Stimulated activated CD4-positive, alpha-beta T cell treated with anti-CD3 and anti-CD28 coated beads, Interleukin-4, amount 100 ng/mL, for 1 hour (primary cell): ENCODE results near the gene BACH2.
"Not testable (repeated sequence)": the region's sequence is repeated elsewhere in the genome, so short reads cannot be mapped to it uniquely, and the experiment has no call there.

Source experiments
- DNase-seq: peaks from one replicate; pipeline ENCODE4 v3.0.0-alpha.2; 2020

Gene BACH2

GRCh38 chr6:90209527-90209926, 87.1 kb downstream of the BACH2 start:
- no peak for DNase-seq

- DNase-seq = not testable (repeated sequence)
Measured at GRCh38 chr6:90208690-90209089, 88.0 kb downstream of the BACH2 start.

GRCh38 chr6:90204327-90205056, 92.2 kb downstream of the BACH2 start:
- no peak for DNase-seq

GRCh38 chr6:90203672-90204071, 93.0 kb downstream of the BACH2 start:
- no peak for DNase-seq

- no peak for DNase-seq
Measured at GRCh38 chr6:90202156-90202555, 94.5 kb downstream of the BACH2 start.

GRCh38 chr6:90199900-90200299, 96.7 kb downstream of the BACH2 start:
- DNase-seq = no peak

GRCh38 chr6:90198758-90199425, 97.8 kb downstream of the BACH2 start:
- DNase-seq = no peak

- no peak for DNase-seq
Measured at GRCh38 chr6:90197854-90198496, 98.7 kb downstream of the BACH2 start.

GRCh38 chr6:90195094-90195829, 101.4 kb downstream of the BACH2 start:
- no peak for DNase-seq

- no peak for DNase-seq
Measured at GRCh38 chr6:90194371-90194841, 102.2 kb downstream of the BACH2 start.

- DNase-seq = no peak
Measured at GRCh38 chr6:90193359-90193758, 103.3 kb downstream of the BACH2 start.

GRCh38 chr6:90192857-90193256, 103.8 kb downstream of the BACH2 start:
- DNase-seq = no peak

- no peak for DNase-seq
Measured at GRCh38 chr6:90190752-90191395, 105.8 kb downstream of the BACH2 start.

- DNase-seq = no peak
Measured at GRCh38 chr6:90190131-90190530, 106.5 kb downstream of the BACH2 start.

- DNase-seq = no peak
Measured at GRCh38 chr6:90187437-90188121, 109.1 kb downstream of the BACH2 start.

GRCh38 chr6:90186637-90187371, 109.8 kb downstream of the BACH2 start:
- no peak for DNase-seq

- DNase-seq = no peak
Measured at GRCh38 chr6:90186026-90186425, 110.6 kb downstream of the BACH2 start.

GRCh38 chr6:90184334-90185298, 112.0 kb downstream of the BACH2 start:
- no peak for DNase-seq

- DNase-seq = no peak
Measured at GRCh38 chr6:90183587-90184333, 112.9 kb downstream of the BACH2 start.
